Lower leg skin (tissue), 4 donors: ENCODE data around the gene NCF4. TPM values are rescaled to one million over a fixed set of nuclear protein-coding genes. Genes with fewer than 3 reads are reported as not detected.

Experiments
- DNase-seq, 2 donors: peaks; one replicate each; pipeline ENCODE4 v3.0.0-alpha.2; 2019; ENCODE audit warnings: low spot score in 2 of 2
- H3K4me3 ChIP-seq: fragments of 200-600 bp; sonication (generic); 2 replicates; pipeline ENCODE4 v1.5.1; 2017; ENCODE audit warnings: mild to moderate bottlenecking, low read depth; ENCODE audit not compliant: poor library complexity, severe bottlenecking
- CTCF ChIP-seq, 3 donors: fragments of 450-650 bp; IDR thresholded peaks; one replicate each; pipeline ENCODE4 v1.5.1; 2016; ENCODE audit warnings: antibody characterized with exemption in 3 of 3, mild to moderate bottlenecking in 3 of 3, moderate library complexity in 2 of 3
- POLR2A ChIP-seq, 2 donors: fragments of 450-650 bp; IDR thresholded peaks; one replicate each; pipeline ENCODE4 v1.6.1; 2016 to 2017; ENCODE audit warnings: antibody characterized with exemption in 2 of 2, mild to moderate bottlenecking in 1 of 2, moderate library complexity in 1 of 2
- WGBS, 2 donors: methylation state at CpG; one replicate each; pipeline ENCODE4 v1.1.5; 2018; 5-methylcytosine and 5-hydroxymethylcytosine counted together
- intact Hi-C: fragments of 100-400 bp; cut with DNase I; formaldehyde crosslinking; loops from one replicate; pipeline ENCODE4 v1.15.0; 2023; ENCODE audit warnings: low total_unique reads
- total RNA-seq, 4 donors: library from RNA; depleted of rRNA; stranded (reverse); fragments of >200 nt; gene quantifications; one replicate each; pipeline ENCODE4 v1.1.0, GENCODE V29; 2016

NCF4 gene
- total RNA-seq, 4 donors from 2014 or later: 2.6 to 6.4 (median 5.4) TPM

DNA sequence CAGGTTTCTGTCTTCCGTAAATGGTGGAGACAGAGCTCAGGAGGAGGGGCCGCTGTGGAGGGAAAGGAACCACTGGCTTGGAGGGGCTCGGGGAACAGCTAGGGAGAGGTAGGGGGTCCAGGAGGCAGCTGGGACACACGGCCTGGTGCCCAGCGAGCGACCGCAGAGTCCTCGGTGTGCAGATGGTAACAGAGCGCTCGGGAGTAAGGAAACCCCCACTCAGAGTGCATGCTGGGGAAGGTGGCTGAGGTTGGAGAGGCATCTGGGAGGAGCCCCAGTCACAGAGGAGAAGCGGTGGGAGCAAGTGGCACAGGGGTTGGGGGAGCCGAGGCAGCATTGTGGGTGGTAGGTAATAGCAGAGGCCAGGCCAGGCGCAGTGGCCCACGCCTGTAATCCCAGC is 10.8 kb upstream of the NCF4 start:
- no peak for TF ChIP-seq POLR2A (IDR thresholded peaks at IDR 0.05)
- TF ChIP-seq CTCF (IDR thresholded peaks at IDR 0.05): no peak
- 83 to 89% methylated on average over 14 of the region's 14 CpGs for WGBS, 2 donors
- H3K4me3 ChIP-seq: no peak overlapping the region
- intact Hi-C loops: no loop called here
- no peak for DNase-seq

DNA sequence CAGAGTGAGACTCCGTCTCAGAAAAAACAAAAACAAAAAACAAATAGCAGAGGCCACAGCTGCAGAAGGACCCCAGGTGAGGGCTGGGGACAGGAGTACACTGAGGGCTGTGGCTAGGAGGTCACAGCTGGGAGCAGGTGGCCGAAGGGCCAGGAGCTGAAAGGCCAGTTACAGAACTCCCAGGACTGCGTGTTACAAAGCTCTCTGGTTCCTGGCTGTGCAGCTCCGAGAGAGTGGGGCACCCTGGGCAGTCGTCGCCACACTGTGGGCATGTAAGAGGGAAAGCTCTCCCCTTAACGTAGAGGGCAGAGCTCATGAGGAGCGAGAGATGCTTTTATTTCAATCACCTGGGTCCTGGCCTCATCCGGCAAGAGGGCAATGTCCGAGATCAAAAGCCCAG is 10.1 kb upstream of the NCF4 start:
- H3K4me3 ChIP-seq: no peak overlapping the region
- 75 to 86% methylated on average over 10 of the region's 10 CpGs for WGBS, 2 donors
- TF ChIP-seq POLR2A (IDR thresholded peaks at IDR 0.05) (no peak), CTCF (IDR thresholded peaks at IDR 0.05) (no peak)
- no peak for DNase-seq
- intact Hi-C loops: no loop called here

- TF ChIP-seq POLR2A (IDR thresholded peaks at IDR 0.05) (no peak), CTCF (IDR thresholded peaks at IDR 0.05) (no peak)
- DNase-seq: no peak
- no peak overlapping the region for H3K4me3 ChIP-seq
- intact Hi-C loops: no loop called here
- 86 to 87% methylated on average over 7 of the region's 7 CpGs for WGBS, 2 donors
These were observed 8.5 kb upstream of the NCF4 start for GRCh38 chr22:36852056-36852973.

- TF ChIP-seq CTCF (IDR thresholded peaks at IDR 0.05) (no peak), POLR2A (IDR thresholded peaks at IDR 0.05) (no peak)
- DNase-seq: peak; percentile 40 to 92
- intact Hi-C loops: no loop called here
- H3K4me3 ChIP-seq: no peak overlapping the region
- WGBS, 2 donors: 54 to 60% methylated on average over 16 of the region's 16 CpGs
These were observed 7.3 kb upstream of the NCF4 start for GRCh38 chr22:36853407-36854099.

GRCh38 chr22:36855478-36855877 is 5.3 kb upstream of the NCF4 start:
- 83 to 90% methylated on average over 3 of the region's 3 CpGs for WGBS, 2 donors
- no peak for DNase-seq
- intact Hi-C loops: loop anchor here (5.0 kb wide), 2 partner anchors 73 to 127 kb away; no protein-coding TSS in a partner anchor

More at GRCh38 chr22:36855478-36855877, 5.3 kb upstream of the NCF4 start:
- TF ChIP-seq POLR2A (IDR thresholded peaks at IDR 0.05): no peak
- no peak for TF ChIP-seq CTCF (IDR thresholded peaks at IDR 0.05)
- H3K4me3 ChIP-seq: no peak overlapping the region
